Measurements from ENCODE around the gene DNMT3B. TPM values are rescaled to one million over a fixed set of nuclear protein-coding genes. Genes with fewer than 3 reads are reported as not detected.

The DNMT3B gene
- total RNA-seq, 1 experiment from 2014 or later, result 105 TPM

DNA sequence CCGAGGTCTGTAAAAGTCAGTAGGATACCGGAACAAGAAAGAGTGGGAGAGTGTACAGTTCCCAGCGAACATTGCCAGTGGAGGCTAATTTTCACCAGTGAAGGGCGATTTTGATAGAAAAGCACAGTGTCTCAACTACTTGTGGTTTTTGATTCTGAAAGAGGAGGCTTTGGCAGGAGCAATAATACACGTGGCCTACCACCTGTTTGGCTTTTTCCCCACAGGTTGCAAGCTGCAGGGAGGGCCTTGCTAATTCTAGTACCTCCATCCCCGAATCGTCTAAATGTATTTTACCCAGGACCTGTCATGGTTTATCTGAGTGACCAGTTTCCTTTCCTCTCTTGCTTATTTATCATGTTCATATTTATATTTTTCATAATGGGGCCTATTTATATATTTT, 93.2 kb downstream of the DNMT3B start:
- POLR2A ChIA-PET, result interaction anchor here (0.7 kb wide), 1 partner anchor 270 kb away, joined by 12 read pairs; no protein-coding TSS in a partner anchor
- H3K36me3 ChIP-seq (ENCODE audit: control insufficient read depth, insufficient read depth, low read length), result peaks cover 2% of the 10 kb centered on the region; the same call in 1 of the 2 replicates

DNA sequence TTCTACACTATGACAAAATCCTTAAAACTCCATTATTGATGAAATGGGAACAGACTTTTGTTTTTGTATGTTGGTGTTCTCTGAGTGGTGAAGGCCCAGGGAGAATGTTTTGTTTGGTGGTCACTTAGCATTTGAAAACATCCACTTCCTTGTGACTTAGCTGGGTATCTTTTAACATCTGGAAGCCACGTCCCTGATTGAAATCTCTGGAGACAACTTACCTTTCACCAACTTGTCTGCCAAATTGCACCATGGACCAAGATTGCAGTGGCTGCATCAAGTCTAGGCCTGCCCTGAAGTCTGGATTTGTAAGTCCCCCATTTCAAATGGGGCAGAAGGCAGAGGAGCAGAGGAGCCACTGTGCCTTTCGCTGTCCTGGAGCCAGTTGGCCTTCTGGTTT, 96.0 kb downstream of the DNMT3B start:
- Histone ChIP-seq H3K4me3 (ENCODE audit: low read depth, low read length) (no peak overlapping the region), H3K36me3 (ENCODE audit: control insufficient read depth, insufficient read depth, low read length) (peaks cover 2% of the 10 kb centered on the region; the same call in 1 of the 2 replicates), H3K4me1 (no peaks in the 10 kb centered on the region), H3K27me3 (replicated peaks; ENCODE audit: control insufficient read depth, insufficient read depth, low read length) (no peaks in the 10 kb centered on the region), H3K9me3 (no peaks in the 10 kb centered on the region)
- ChIA-PET CTCF (no interaction called here), POLR2A (no interaction called here)
- no TSS peak for BruUV-seq (replicated peaks)
- H3K4me3 Mint-ChIP-seq (ENCODE audit: unreplicated experiment), result no peak overlapping the region
- H3K27me3 Mint-ChIP-seq (ENCODE audit: insufficient read depth, unreplicated experiment), result no peaks in the 10 kb centered on the region
- no peak for TF ChIP-seq CTCF (IDR thresholded peaks at IDR 0.05; ENCODE audit: insufficient read depth in 1 of 2, low read depth in 1 of 2, low read length in 1 of 2, severe bottlenecking in 1 of 2, unreplicated experiment in 1 of 2)
- peak in 1 of 2 experiments; percentile 26 for DNase-seq
- H3K9me3 Mint-ChIP-seq (ENCODE audit: unreplicated experiment), result no peaks in the 10 kb centered on the region
- H3K4me1 Mint-ChIP-seq (ENCODE audit: low read depth, unreplicated experiment), result no peaks in the 10 kb centered on the region
- H3K36me3 Mint-ChIP-seq (ENCODE audit: insufficient read depth, unreplicated experiment), result peaks cover 63% of the 10 kb centered on the region
- intact Hi-C loops (cut with micrococcal nuclease; ENCODE audit: unreplicated experiment), result no loop called here
- H3K27ac Mint-ChIP-seq (ENCODE audit: unreplicated experiment), result no peak overlapping the region

More for the DNA sequence above, 93.2 kb downstream of the DNMT3B start:
- H3K27me3 ChIP-seq (replicated peaks; ENCODE audit: control insufficient read depth, insufficient read depth, low read length), result no peaks in the 10 kb centered on the region
- TF ChIP-seq CTCF (IDR thresholded peaks at IDR 0.05; ENCODE audit: insufficient read depth in 1 of 2, low read depth in 1 of 2, low read length in 1 of 2, severe bottlenecking in 1 of 2, unreplicated experiment in 1 of 2), result no peak
- no peak overlapping the region for H3K27ac Mint-ChIP-seq (ENCODE audit: unreplicated experiment)
- peaks cover 86% of the 10 kb centered on the region for H3K36me3 Mint-ChIP-seq (ENCODE audit: insufficient read depth, unreplicated experiment)
- BruUV-seq (replicated peaks), result no TSS peak
- H3K27me3 Mint-ChIP-seq (ENCODE audit: insufficient read depth, unreplicated experiment), result no peaks in the 10 kb centered on the region
- DNase-seq, result no peak
- no peaks in the 10 kb centered on the region for H3K9me3 ChIP-seq
- intact Hi-C loops (cut with micrococcal nuclease; ENCODE audit: unreplicated experiment), result no loop called here
- H3K4me3 ChIP-seq (ENCODE audit: low read depth, low read length), result no peak overlapping the region
- no peaks in the 10 kb centered on the region for H3K9me3 Mint-ChIP-seq (ENCODE audit: unreplicated experiment)
- CTCF ChIA-PET, result interaction anchor here (0.6 kb wide), 1 partner anchor 9 kb away, joined by 3 read pairs; no protein-coding TSS in a partner anchor
- no peak overlapping the region for H3K4me3 Mint-ChIP-seq (ENCODE audit: unreplicated experiment)
- no peaks in the 10 kb centered on the region for H3K4me1 ChIP-seq
- H3K4me1 Mint-ChIP-seq (ENCODE audit: low read depth, unreplicated experiment), result no peaks in the 10 kb centered on the region

Other genes with a start within 250 kb of the DNMT3B start
- 75.3 and 80.9 TPM in 2 replicates for gene NOL4L, start 177.1 kb upstream of the DNMT3B start, total RNA-seq (2022)
- gene C20orf203, start 88.4 kb upstream of the DNMT3B start, total RNA-seq (2022), result not detected in 2 replicates
- gene COMMD7, start 18.9 kb upstream of the DNMT3B start, total RNA-seq (2022), result 142 and 160 TPM in 2 replicates
- 321 and 336 TPM in 2 replicates for gene MAPRE1, start 57.6 kb downstream of the DNMT3B start, total RNA-seq (2022)
- 1.8 and 2.0 TPM in 2 replicates for gene EFCAB8, start 96.5 kb downstream of the DNMT3B start, total RNA-seq (2022)
- gene SUN5, start 242.0 kb downstream of the DNMT3B start, total RNA-seq (2022), result not detected in 2 replicates
- not detected in 2 replicates for gene BPIFB2, start 245.3 kb downstream of the DNMT3B start, total RNA-seq (2022)